C4-2B (cell line): Measurements from ENCODE around the gene MAP3K6.

Experiments used
- H3K27ac ChIP-seq: fragments of 450-650 bp; 2 replicates; pipeline ENCODE4 v1.5.1; 2017
- ZFX ChIP-seq: fragments of 450-650 bp; IDR thresholded peaks from 2 replicates; pipeline ENCODE4 v1.6.1; 2017
- TF ChIP-seq, protein P1 (sequence below): fragments of 450-650 bp; conservative IDR thresholded peaks from 2 replicates; pipeline ENCODE4 v1.5.1; 2017; ENCODE audit warnings: mild to moderate bottlenecking

Gene MAP3K6

DNA sequence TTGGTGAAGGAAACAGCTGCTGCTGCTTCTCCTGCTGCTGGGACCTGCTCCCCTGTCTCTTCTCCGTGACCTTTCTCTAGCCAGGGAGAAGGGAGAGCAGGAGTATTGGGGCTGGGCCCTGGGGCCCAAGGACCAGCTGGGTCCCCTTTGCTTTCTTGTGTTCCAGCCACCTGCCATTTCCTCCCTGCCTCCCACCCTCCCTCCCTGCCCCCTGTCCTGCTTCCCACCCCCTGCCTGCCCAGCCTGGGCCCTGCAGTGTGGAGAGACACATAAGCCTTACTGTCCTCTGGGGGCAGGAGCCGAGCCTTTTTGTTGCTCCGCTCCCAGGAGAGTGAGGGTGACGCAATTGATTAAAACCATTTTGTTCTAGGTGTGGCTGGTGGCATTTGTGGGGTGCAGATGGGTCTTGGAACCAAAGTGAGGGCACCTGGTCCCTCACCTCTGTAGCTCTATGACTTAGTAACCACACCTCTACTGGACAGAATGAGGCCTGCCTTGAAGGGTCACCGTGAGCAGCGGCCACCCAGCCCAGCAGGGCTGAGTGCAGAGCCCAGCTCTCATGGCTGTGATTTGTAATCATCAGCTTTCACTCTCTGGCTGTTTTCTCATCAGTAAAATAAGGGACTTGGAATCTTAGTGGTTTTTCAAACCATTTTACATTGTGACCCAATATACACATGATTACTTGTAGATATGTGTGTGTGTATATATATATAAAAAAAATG lies 58.7 kb downstream of the MAP3K6 start:
- H3K27ac ChIP-seq: no peak overlapping the region
- no peak for TF ChIP-seq ZFX
- TF ChIP-seq, protein P1, sequence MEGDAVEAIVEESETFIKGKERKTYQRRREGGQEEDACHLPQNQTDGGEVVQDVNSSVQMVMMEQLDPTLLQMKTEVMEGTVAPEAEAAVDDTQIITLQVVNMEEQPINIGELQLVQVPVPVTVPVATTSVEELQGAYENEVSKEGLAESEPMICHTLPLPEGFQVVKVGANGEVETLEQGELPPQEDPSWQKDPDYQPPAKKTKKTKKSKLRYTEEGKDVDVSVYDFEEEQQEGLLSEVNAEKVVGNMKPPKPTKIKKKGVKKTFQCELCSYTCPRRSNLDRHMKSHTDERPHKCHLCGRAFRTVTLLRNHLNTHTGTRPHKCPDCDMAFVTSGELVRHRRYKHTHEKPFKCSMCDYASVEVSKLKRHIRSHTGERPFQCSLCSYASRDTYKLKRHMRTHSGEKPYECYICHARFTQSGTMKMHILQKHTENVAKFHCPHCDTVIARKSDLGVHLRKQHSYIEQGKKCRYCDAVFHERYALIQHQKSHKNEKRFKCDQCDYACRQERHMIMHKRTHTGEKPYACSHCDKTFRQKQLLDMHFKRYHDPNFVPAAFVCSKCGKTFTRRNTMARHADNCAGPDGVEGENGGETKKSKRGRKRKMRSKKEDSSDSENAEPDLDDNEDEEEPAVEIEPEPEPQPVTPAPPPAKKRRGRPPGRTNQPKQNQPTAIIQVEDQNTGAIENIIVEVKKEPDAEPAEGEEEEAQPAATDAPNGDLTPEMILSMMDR: no peak

DNA sequence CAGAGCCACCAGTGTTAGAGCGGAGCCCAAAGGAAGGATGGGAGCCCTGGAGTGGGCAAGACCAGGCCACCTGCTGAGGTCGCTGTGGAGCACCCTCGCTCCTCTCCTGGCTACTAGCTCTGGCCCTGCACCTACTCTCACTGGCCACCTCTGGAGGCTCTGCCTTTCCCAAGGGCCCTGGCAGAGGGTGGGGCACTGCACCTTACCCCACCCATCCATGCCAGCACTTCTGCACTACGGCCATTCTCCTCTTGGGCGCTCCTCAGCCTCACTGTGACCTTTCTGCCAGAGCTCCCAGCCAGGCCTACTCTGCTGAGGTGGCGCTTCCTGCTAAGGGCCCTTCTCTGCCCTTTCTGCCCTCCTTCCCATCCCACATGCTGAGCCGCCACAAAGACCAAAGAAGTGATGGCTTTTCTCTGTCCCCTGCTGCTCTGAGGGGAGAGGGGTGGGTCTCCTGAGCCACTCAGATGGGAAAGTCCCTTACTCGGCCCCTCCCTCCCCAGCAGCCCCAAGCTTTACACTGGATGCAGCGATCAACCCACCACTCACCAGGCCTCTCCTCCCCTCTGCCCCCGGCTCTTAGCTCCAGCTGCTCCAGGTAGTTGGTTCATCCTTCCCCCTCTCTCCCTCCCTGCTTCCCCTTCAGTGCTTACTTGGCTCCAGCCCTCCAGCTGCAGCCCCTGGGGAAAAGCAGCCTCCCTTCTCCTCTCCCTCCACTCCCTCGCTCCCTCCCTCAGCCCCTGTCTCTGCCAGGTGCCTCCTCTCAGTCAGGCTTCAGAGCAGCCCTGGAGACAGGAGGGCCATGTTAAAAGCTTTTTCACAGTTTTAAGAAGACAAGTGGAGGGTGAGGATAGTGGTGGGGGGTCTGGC lies 59.6 kb downstream of the MAP3K6 start:
- H3K27ac ChIP-seq: no peak overlapping the region
- TF ChIP-seq, protein P1: no peak; the same call in 1 of the 2 replicates
- no peak for TF ChIP-seq ZFX

DNA sequence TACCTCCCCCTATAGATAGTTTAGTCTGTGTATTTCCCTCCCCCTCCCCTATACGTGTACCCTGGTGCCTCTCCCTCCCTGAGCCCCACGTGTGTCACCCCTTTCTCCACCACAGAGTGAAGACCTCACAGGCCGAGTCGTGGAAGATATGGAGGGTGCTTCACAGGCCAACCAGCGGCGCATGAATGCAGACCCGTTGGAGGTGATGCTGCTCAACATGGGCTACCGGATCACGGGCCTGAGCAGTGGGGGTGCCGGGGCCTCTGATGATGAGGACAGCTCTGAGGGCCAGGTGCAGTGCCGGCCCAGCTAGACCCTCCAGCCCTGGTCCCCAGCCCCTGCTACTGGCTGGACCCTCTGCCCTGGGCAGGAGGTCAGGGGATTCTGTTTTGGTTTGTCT lies 60.7 kb downstream of the MAP3K6 start:
- no peak overlapping the region for H3K27ac ChIP-seq
- TF ChIP-seq, protein P1: no peak
- no peak for TF ChIP-seq ZFX
